ENCODE results near the gene IGF1R. TPM values are rescaled to one million over a fixed set of nuclear protein-coding genes. Genes with fewer than 3 reads are reported as not detected.

IGF1R gene
- total and polyA plus RNA-seq, 2 of the 8 experiments (the other 6 are each of a cell fraction or from before 2014, with no cell fraction given) = 32.9 to 109 TPM

GRCh38 chr15:98920091-98920880 lies 271.9 kb downstream of the IGF1R start (continued):
- TF ChIP-seq ATF3 (IDR thresholded peaks at IDR 0.05; ENCODE audit: insufficient read depth, low read depth, low read length) (no peak), SP4 (IDR thresholded peaks at IDR 0.05; ENCODE audit: low read length) (no peak), CBX8 (IDR thresholded peaks at IDR 0.05; ENCODE audit: borderline replicate concordance, low read depth, low read length) (no peak), GTF2F1 (IDR thresholded peaks at IDR 0.05; ENCODE audit: borderline replicate concordance, low read depth, low read length) (no peak)
